GM12874 (cell line): ENCODE measurements around the gene MAST3.

Source experiments
- TF ChIP-seq, protein P1 (sequence below): IDR thresholded peaks from 2 replicates; pipeline ENCODE4 v1.5.1; 2011; ENCODE audit warnings: low read depth, mild to moderate bottlenecking, control low read depth, low read length, moderate library complexity; ENCODE audit not compliant: insufficient read depth

Gene MAST3

GRCh38 chr19:18122860-18123795, 25.6 kb downstream of the MAST3 start:
- TF ChIP-seq, protein P1, sequence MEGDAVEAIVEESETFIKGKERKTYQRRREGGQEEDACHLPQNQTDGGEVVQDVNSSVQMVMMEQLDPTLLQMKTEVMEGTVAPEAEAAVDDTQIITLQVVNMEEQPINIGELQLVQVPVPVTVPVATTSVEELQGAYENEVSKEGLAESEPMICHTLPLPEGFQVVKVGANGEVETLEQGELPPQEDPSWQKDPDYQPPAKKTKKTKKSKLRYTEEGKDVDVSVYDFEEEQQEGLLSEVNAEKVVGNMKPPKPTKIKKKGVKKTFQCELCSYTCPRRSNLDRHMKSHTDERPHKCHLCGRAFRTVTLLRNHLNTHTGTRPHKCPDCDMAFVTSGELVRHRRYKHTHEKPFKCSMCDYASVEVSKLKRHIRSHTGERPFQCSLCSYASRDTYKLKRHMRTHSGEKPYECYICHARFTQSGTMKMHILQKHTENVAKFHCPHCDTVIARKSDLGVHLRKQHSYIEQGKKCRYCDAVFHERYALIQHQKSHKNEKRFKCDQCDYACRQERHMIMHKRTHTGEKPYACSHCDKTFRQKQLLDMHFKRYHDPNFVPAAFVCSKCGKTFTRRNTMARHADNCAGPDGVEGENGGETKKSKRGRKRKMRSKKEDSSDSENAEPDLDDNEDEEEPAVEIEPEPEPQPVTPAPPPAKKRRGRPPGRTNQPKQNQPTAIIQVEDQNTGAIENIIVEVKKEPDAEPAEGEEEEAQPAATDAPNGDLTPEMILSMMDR = no peak

GRCh38 chr19:18123819-18124218, 26.2 kb downstream of the MAST3 start:
- TF ChIP-seq, protein P1 = no peak

- TF ChIP-seq, protein P1 = no peak
Measured at GRCh38 chr19:18126097-18126496, 28.5 kb downstream of the MAST3 start.

DNA sequence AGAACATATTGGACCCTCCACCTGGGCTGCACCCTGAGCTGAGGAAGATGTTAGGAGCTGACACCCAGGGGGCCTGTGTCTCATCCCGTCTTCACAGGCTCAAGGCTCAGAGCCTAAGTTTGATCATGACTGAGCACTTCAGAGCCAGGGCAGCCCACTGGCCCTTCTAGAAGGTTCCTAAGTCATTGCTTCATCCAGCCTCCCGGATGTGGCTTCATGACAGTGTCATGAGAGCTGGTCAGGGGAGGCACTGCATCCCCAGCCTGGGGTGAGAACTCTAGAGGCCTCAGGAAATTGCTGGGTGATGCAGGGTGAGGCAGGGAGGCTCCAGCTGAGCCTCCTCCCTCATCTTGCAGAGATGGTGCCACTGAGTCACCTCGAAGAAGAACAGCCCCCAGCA, 30.5 kb downstream of the MAST3 start:
- TF ChIP-seq, protein P1 = no peak

- TF ChIP-seq, protein P1 = no peak
Measured at GRCh38 chr19:18128805-18129204, 31.2 kb downstream of the MAST3 start.

GRCh38 chr19:18130523-18131242, 33.1 kb downstream of the MAST3 start:
- TF ChIP-seq, protein P1 = no peak

- TF ChIP-seq, protein P1 = no peak
Measured at GRCh38 chr19:18131841-18132596, 34.4 kb downstream of the MAST3 start.
